SK-N-DZ (cell line): ENCODE measurements around the gene CNDP2.
A peak's percentile ranks its signal among the peaks of the same experiment; 100 is the strongest.

Experiments used
- DNase-seq: peaks from one replicate; pipeline ENCODE4 v3.0.0-alpha.2; 2015; ENCODE audit warnings: low spot score

CNDP2 gene

DNA sequence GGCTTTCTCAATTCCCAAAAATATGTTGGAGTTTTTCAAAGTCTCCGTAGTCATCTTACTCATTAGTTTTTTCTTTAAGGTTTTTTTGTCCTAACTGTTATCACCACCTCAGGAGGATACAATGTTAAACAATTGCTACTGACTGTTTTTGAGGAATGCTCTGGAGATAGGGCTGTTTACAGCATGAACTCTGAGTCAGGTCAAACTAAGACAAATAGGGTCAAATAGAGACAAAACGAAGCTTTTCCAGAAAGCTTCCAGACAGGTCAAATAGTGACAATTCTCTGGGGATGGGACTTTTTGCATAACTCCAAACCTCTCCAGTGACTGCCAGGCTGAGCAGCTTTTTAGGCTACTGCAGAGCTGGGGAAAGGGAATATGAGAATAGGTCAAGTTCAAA lies 23.9 kb upstream of the CNDP2 start:
- no peak for DNase-seq

DNA sequence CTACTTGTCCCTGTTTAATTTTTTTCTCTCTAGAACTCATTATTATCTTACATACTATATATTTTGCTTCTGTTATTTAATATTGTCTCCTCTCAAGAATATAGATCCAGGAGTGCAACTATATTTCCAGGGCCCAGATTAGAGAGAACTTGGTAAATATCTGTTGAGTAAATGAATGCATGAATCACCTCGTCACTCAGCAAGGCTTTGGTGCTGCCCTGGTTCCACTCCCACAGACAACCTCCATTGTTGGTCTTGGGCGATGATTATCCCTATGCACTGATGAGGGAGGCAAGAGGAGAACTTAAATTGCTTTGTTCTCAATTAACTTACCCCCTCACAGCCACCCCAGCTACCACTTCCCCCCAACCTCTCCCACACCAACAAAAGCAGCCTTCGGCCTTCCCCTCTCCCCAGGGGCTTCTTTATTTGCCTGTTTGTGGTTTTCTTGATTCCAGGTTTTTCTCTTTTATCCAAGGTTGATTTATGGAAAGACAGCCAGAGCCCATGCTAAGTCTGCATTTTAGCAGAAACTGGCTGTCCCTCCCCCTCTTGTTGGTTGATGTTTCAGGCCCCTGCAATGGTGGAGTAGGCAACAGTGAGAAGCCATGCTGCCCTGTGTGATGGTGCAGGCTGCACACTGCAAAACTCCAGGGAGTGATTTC lies 22.1 kb upstream of the CNDP2 start:
- DNase-seq, result no peak

GRCh38 chr18:74476140-74476539 lies 20.0 kb upstream of the CNDP2 start:
- DNase-seq, result peak; percentile 35

DNA sequence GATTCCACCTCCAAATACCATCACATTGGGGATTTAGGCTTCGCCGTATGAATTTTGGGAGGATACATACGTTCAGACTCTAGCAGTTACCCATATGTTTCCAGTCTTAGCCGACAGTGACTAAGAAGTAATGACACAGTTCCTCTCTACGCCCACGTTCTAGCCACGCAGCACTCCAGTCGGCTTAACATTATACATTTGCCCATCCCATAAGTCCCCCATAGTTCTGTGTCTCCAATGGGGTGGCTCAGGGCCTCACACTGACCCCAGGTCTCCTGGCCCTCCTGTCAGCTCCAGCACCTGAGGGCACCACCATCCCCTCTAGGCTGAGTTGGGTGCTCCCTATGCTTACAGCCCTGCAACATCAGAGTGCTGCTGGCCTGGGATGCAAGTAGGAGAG lies 18.4 kb upstream of the CNDP2 start:
- DNase-seq, result no peak

DNA sequence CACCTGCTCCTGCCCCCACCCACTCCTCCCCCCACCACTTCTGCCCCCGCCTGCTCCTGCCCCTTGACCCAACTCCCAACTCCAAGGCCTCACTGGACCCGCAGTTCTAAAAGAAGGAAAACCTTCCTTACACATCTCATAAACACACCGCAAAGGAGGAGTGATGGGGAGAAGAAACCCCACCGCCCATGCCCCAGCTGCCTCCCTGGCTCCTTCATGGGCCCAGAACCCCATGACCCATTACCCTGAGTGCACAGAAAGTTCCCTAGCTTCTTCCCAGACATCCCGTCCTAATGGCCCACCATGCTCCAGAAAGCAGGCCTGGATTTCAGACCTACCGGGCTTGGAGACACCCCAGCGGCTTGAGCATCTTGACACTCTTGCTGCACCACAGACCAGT lies 17.8 kb upstream of the CNDP2 start:
- no peak for DNase-seq

GRCh38 chr18:74478880-74479279 lies 17.3 kb upstream of the CNDP2 start:
- DNase-seq, result no peak

GRCh38 chr18:74479486-74480148 lies 16.5 kb upstream of the CNDP2 start:
- no peak for DNase-seq

DNA sequence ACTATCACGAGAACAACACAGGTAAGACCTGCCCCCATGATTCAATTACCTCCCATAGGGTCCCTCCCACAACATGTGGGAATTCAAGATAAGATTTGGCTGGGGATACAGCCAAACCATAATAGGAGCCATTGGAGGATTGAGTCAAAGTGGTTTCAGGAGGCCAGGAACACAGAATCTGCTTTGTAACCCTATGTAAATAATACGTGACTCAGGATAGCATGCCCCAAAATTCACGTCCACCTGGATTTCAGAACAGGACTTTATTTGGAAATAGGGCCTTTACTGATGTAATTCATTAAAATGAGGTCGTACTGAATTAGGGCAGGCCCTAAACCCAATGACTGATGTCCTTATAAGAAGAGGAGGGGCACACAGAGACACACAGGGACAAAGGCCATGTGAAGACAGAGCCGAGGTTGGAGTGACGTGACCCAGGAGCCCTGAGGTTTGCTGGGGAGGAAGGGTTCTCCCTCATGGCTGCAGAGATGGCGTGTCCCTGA lies 16.0 kb upstream of the CNDP2 start:
- DNase-seq, result no peak

DNA sequence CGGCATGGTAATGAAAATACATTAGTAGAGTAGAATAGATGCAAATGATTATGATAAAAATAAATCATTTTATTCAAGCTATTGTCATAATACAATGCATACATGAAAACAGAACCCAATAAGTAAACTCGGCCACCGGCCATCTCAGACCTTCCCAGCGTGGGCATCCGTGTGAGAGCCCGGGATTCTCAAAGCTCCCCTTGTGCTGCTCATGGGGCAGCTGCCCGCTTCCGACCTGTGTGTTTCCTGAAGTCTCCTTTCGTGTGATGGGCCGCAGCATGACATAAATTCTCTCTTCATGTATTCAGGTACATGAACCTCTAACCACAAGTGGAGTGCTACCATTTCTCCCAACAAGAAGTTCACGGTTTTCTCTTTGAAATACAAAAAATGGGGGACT lies 13.5 kb upstream of the CNDP2 start:
- no peak for DNase-seq

DNA sequence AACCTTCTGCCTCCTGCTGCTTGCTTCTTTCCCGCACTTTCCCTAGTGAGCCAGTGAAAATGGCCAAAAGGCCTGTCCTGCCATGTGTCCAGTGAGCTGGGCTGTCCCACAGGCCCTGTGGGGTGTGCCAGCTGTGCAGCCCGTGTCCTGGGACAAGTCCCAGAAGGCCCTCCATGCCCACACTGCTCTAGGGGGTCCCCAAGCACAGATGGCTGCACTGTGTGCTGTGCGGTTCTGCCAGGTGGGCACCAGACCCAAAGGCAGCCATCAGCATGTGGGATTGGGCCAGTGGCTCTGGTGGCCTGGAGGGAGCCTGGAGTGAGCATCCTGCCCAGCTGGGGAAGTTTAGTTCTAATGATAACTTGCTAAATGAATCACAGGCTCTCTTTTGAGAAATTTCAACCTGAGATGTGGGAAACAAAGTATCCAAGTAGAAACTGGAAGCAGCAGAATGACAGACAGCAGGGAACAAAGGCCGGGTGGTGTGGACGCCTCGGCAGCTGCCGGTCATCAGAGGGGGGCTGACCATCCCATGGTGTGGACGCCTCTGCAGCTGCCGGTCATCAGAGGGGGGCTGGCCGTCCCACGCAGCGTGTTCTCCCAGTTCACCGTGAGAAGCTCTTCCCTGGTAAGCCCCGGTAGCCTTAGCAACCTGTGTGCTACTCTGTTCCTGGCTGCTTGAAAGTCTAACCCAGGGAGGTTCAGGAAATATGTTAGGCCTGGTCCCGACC lies 9.9 kb upstream of the CNDP2 start:
- DNase-seq, result no peak

DNA sequence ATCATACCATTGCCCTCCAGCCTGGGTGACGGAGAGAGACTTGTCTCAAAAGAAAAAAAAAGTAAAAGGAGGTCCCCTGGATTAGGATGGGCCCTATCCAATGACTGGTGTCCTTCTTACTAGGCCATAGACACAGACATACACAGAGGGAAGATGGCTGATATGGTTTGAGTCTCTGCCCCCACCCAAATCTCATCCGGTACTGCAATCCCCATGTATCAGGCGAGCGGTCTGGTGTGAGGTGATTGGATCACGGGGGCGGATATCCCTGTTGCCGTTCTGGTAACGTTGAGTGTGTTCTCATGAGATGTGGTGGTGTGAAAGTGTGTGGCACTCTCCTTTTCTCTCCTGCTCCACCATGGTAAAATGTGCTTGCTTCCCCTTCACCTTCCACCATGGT lies 7.8 kb upstream of the CNDP2 start:
- no peak for DNase-seq

GRCh38 chr18:74488864-74489263 lies 7.3 kb upstream of the CNDP2 start:
- no peak for DNase-seq

- no peak for DNase-seq
These were observed 6.5 kb upstream of the CNDP2 start for GRCh38 chr18:74489676-74490075.

DNA sequence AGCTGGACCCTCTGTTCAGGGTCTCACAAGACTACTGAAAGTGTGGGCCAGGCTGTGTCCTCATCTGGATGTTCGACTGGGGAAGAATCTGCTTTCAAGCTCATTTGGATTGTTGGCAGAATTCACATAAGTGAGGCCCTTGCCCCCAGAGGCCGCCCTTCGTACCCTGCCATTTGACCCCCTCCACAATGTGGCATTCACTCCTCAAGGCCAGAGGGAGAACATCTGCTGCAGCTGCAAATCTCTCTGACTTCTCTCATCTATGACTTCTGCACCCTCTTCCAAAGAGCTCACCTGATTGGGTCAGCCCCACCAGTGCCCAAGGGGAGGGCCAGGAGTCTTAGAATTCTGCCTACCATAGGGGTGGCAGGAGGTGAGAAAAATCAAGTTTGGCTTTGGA lies 3.9 kb upstream of the CNDP2 start:
- DNase-seq, result no peak

- peak; percentile 64 for DNase-seq
These were observed 2.5 kb upstream of the CNDP2 start for GRCh38 chr18:74493689-74494088.

DNA sequence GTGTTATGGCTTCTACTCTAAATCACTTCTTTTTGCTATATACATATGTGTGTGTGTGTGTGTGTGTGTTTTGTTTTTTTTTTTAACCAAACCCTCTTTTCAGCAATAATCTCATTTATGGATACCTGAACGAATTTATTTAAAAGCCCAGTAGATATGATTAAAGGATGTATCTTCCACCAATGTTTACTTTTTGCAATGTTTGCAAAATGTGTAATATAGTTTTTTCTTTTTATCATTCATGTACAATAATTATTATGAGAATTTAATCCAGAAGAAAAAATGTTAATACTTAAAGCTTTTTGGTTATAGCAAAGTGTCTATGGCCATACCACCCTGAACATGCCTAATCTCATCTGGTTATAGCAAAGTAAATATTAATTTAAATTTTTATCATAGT lies 1.6 kb upstream of the CNDP2 start:
- no peak for DNase-seq

- DNase-seq, result peak; percentile 71
These were observed 553 bp downstream of the CNDP2 start for GRCh38 chr18:74496508-74497323.

DNA sequence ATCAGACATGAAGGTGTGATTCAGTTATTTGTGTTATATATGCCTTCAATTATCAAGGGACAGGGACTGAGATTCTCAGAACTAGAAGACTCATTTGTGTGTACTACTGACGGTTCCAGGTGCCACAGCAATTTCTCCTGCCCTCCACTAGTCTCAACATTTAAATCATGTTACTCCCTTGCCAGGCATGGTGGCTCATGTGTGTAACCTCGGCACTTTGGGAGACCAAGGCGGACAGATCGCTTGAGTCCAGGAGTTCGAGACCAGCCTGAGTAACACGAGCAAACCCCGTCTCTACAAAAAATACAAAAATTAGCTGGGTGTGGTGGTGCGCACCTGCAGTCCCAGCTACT lies 1.1 kb downstream of the CNDP2 start:
- no peak for DNase-seq

DNA sequence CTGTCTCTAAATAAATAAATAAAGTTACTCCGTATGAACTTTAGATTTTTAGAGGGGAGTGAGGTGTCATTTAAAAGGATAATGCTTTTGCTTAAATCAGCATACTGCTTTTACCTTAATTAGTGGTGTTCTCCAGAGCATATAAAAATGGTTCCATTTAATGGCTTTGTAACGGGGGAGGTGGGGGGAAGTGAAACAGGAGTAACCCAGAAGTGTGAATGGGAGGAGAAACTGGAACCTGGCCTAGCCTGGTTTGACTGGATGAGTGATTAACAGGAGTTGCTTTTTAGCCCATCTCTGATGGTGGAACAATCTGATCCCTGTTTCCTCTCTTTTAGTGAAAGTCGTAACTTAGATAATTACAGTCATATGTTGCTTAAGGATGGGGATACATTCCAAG lies 1.6 kb downstream of the CNDP2 start:
- DNase-seq, result no peak

GRCh38 chr18:74498712-74499627 lies 2.8 kb downstream of the CNDP2 start:
- no peak for DNase-seq

GRCh38 chr18:74499633-74500032 lies 3.5 kb downstream of the CNDP2 start:
- no peak for DNase-seq
